ENCODE results near the gene KANSL1L. TPM values are rescaled to one million over a fixed set of nuclear protein-coding genes. Genes with fewer than 3 reads are reported as not detected.

KANSL1L gene
- polyA plus RNA-seq, 2 donors, result 2.7 to 3.0 TPM

GRCh38 chr2:210099940-210100339 lies 71.3 kb downstream of the KANSL1L start:
- no peaks in the 10 kb centered on the region for H3K27me3 ChIP-seq (ENCODE audit: control insufficient read depth in 1 of 2, insufficient read depth in 2 of 2, low read length in 2 of 2)
- WGBS, 2 donors, result 88 to 90% methylated on average over 6 of the region's 6 CpGs
- H3K4me1 ChIP-seq (ENCODE audit: control insufficient read depth in 2 of 2, insufficient read depth in 2 of 2, low read length in 1 of 2), result no peaks in the 10 kb centered on the region
- H3K36me3 ChIP-seq (ENCODE audit: control insufficient read depth in 2 of 2, insufficient read depth in 2 of 2, low read length in 1 of 2), result no peaks in the 10 kb centered on the region
- no peak overlapping the region for H3K27ac ChIP-seq (ENCODE audit: low read depth in 2 of 2, low read length in 1 of 2)
- H3K4me3 ChIP-seq (ENCODE audit: low read depth in 1 of 2, low read length in 2 of 2), result no peak overlapping the region
- no peaks in the 10 kb centered on the region for H3K9me3 ChIP-seq (ENCODE audit: control insufficient read depth in 2 of 2, insufficient read depth in 1 of 2, low read depth in 1 of 2, low read length in 1 of 2)

GRCh38 chr2:210094787-210095186 lies 76.4 kb downstream of the KANSL1L start:
- Histone ChIP-seq H3K27me3 (ENCODE audit: control insufficient read depth in 1 of 2, insufficient read depth in 2 of 2, low read length in 2 of 2) (no peaks in the 10 kb centered on the region), H3K4me1 (ENCODE audit: control insufficient read depth in 2 of 2, insufficient read depth in 2 of 2, low read length in 1 of 2) (no peaks in the 10 kb centered on the region), H3K4me3 (ENCODE audit: low read depth in 1 of 2, low read length in 2 of 2) (no peak overlapping the region), H3K9me3 (ENCODE audit: control insufficient read depth in 2 of 2, insufficient read depth in 1 of 2, low read depth in 1 of 2, low read length in 1 of 2) (no peaks in the 10 kb centered on the region), H3K27ac (ENCODE audit: low read depth in 2 of 2, low read length in 1 of 2) (no peak overlapping the region), H3K36me3 (ENCODE audit: control insufficient read depth in 2 of 2, insufficient read depth in 2 of 2, low read length in 1 of 2) (no peaks in the 10 kb centered on the region)

GRCh38 chr2:210092791-210093190 lies 78.4 kb downstream of the KANSL1L start:
- H3K36me3 ChIP-seq (ENCODE audit: control insufficient read depth in 2 of 2, insufficient read depth in 2 of 2, low read length in 1 of 2), result no peaks in the 10 kb centered on the region

GRCh38 chr2:210086930-210087329 lies 84.3 kb downstream of the KANSL1L start:
- H3K36me3 ChIP-seq (ENCODE audit: control insufficient read depth in 2 of 2, insufficient read depth in 2 of 2, low read length in 1 of 2), result no peaks in the 10 kb centered on the region
- WGBS, 2 donors, result 38 to 46% methylated on average over 2 of the region's 2 CpGs
- H3K4me1 ChIP-seq (ENCODE audit: control insufficient read depth in 2 of 2, insufficient read depth in 2 of 2, low read length in 1 of 2), result no peaks in the 10 kb centered on the region
- no peaks in the 10 kb centered on the region for H3K9me3 ChIP-seq (ENCODE audit: control insufficient read depth in 2 of 2, insufficient read depth in 1 of 2, low read depth in 1 of 2, low read length in 1 of 2)
- H3K4me3 ChIP-seq (ENCODE audit: low read depth in 1 of 2, low read length in 2 of 2), result no peak overlapping the region
- H3K27ac ChIP-seq (ENCODE audit: low read depth in 2 of 2, low read length in 1 of 2), result no peak overlapping the region
- H3K27me3 ChIP-seq (ENCODE audit: control insufficient read depth in 1 of 2, insufficient read depth in 2 of 2, low read length in 2 of 2), result no peaks in the 10 kb centered on the region

More at GRCh38 chr2:210092791-210093190, 78.4 kb downstream of the KANSL1L start:
- Histone ChIP-seq H3K4me1 (ENCODE audit: control insufficient read depth in 2 of 2, insufficient read depth in 2 of 2, low read length in 1 of 2) (no peaks in the 10 kb centered on the region), H3K27me3 (ENCODE audit: control insufficient read depth in 1 of 2, insufficient read depth in 2 of 2, low read length in 2 of 2) (no peaks in the 10 kb centered on the region), H3K4me3 (ENCODE audit: low read depth in 1 of 2, low read length in 2 of 2) (no peak overlapping the region), H3K27ac (ENCODE audit: low read depth in 2 of 2, low read length in 1 of 2) (no peak overlapping the region), H3K9me3 (ENCODE audit: control insufficient read depth in 2 of 2, insufficient read depth in 1 of 2, low read depth in 1 of 2, low read length in 1 of 2) (no peaks in the 10 kb centered on the region)

GRCh38 chr2:210086292-210086691 lies 84.9 kb downstream of the KANSL1L start:
- 37 to 51% methylated on average over 1 of the region's 1 CpG for WGBS, 2 donors
- H3K9me3 ChIP-seq (ENCODE audit: control insufficient read depth in 2 of 2, insufficient read depth in 1 of 2, low read depth in 1 of 2, low read length in 1 of 2), result no peaks in the 10 kb centered on the region

GRCh38 chr2:210072922-210073509 lies 98.2 kb downstream of the KANSL1L start:
- H3K4me1 ChIP-seq (ENCODE audit: control insufficient read depth in 2 of 2, insufficient read depth in 2 of 2, low read length in 1 of 2), result no peaks in the 10 kb centered on the region
- WGBS, 2 donors, result 28 to 38% methylated on average over 2 of the region's 2 CpGs
- no peaks in the 10 kb centered on the region for H3K27me3 ChIP-seq (ENCODE audit: control insufficient read depth in 1 of 2, insufficient read depth in 2 of 2, low read length in 2 of 2)

More at GRCh38 chr2:210086292-210086691, 84.9 kb downstream of the KANSL1L start:
- Histone ChIP-seq H3K27ac (ENCODE audit: low read depth in 2 of 2, low read length in 1 of 2) (no peak overlapping the region), H3K4me3 (ENCODE audit: low read depth in 1 of 2, low read length in 2 of 2) (no peak overlapping the region), H3K36me3 (ENCODE audit: control insufficient read depth in 2 of 2, insufficient read depth in 2 of 2, low read length in 1 of 2) (no peaks in the 10 kb centered on the region), H3K4me1 (ENCODE audit: control insufficient read depth in 2 of 2, insufficient read depth in 2 of 2, low read length in 1 of 2) (no peaks in the 10 kb centered on the region), H3K27me3 (ENCODE audit: control insufficient read depth in 1 of 2, insufficient read depth in 2 of 2, low read length in 2 of 2) (no peaks in the 10 kb centered on the region)

GRCh38 chr2:210072493-210072892 lies 98.7 kb downstream of the KANSL1L start:
- no peaks in the 10 kb centered on the region for H3K36me3 ChIP-seq (ENCODE audit: control insufficient read depth in 2 of 2, insufficient read depth in 2 of 2, low read length in 1 of 2)
- no peaks in the 10 kb centered on the region for H3K4me1 ChIP-seq (ENCODE audit: control insufficient read depth in 2 of 2, insufficient read depth in 2 of 2, low read length in 1 of 2)
- H3K9me3 ChIP-seq (ENCODE audit: control insufficient read depth in 2 of 2, insufficient read depth in 1 of 2, low read depth in 1 of 2, low read length in 1 of 2), result no peaks in the 10 kb centered on the region
- 85 to 93% methylated on average over 5 of the region's 5 CpGs for WGBS, 2 donors
- no peaks in the 10 kb centered on the region for H3K27me3 ChIP-seq (ENCODE audit: control insufficient read depth in 1 of 2, insufficient read depth in 2 of 2, low read length in 2 of 2)
- H3K27ac ChIP-seq (ENCODE audit: low read depth in 2 of 2, low read length in 1 of 2), result no peak overlapping the region
- no peak overlapping the region for H3K4me3 ChIP-seq (ENCODE audit: low read depth in 1 of 2, low read length in 2 of 2)

More at GRCh38 chr2:210072922-210073509, 98.2 kb downstream of the KANSL1L start:
- Histone ChIP-seq H3K9me3 (ENCODE audit: control insufficient read depth in 2 of 2, insufficient read depth in 1 of 2, low read depth in 1 of 2, low read length in 1 of 2) (no peaks in the 10 kb centered on the region), H3K27ac (ENCODE audit: low read depth in 2 of 2, low read length in 1 of 2) (no peak overlapping the region), H3K36me3 (ENCODE audit: control insufficient read depth in 2 of 2, insufficient read depth in 2 of 2, low read length in 1 of 2) (no peaks in the 10 kb centered on the region), H3K4me3 (ENCODE audit: low read depth in 1 of 2, low read length in 2 of 2) (no peak overlapping the region)

- H3K4me3 ChIP-seq (ENCODE audit: low read depth in 1 of 2, low read length in 2 of 2), result no peak overlapping the region
- H3K9me3 ChIP-seq (ENCODE audit: control insufficient read depth in 2 of 2, insufficient read depth in 1 of 2, low read depth in 1 of 2, low read length in 1 of 2), result no peaks in the 10 kb centered on the region
- H3K27me3 ChIP-seq (ENCODE audit: control insufficient read depth in 1 of 2, insufficient read depth in 2 of 2, low read length in 2 of 2), result no peaks in the 10 kb centered on the region
- 95 to 100% methylated on average over 2 of the region's 2 CpGs for WGBS, 2 donors
- H3K27ac ChIP-seq (ENCODE audit: low read depth in 2 of 2, low read length in 1 of 2), result no peak overlapping the region
- H3K4me1 ChIP-seq (ENCODE audit: control insufficient read depth in 2 of 2, insufficient read depth in 2 of 2, low read length in 1 of 2), result no peaks in the 10 kb centered on the region
- H3K36me3 ChIP-seq (ENCODE audit: control insufficient read depth in 2 of 2, insufficient read depth in 2 of 2, low read length in 1 of 2), result peaks cover 0 to 2% of the 10 kb centered on the region in 2 donors
Observed at GRCh38 chr2:210063306-210063705, 107.9 kb downstream of the KANSL1L start.

- Histone ChIP-seq H3K4me3 (ENCODE audit: low read depth in 1 of 2, low read length in 2 of 2) (no peak overlapping the region), H3K27me3 (ENCODE audit: control insufficient read depth in 1 of 2, insufficient read depth in 2 of 2, low read length in 2 of 2) (no peaks in the 10 kb centered on the region), H3K9me3 (ENCODE audit: control insufficient read depth in 2 of 2, insufficient read depth in 1 of 2, low read depth in 1 of 2, low read length in 1 of 2) (no peaks in the 10 kb centered on the region), H3K27ac (ENCODE audit: low read depth in 2 of 2, low read length in 1 of 2) (no peak overlapping the region), H3K4me1 (ENCODE audit: control insufficient read depth in 2 of 2, insufficient read depth in 2 of 2, low read length in 1 of 2) (no peaks in the 10 kb centered on the region), H3K36me3 (ENCODE audit: control insufficient read depth in 2 of 2, insufficient read depth in 2 of 2, low read length in 1 of 2) (peaks cover 0 to 3% of the 10 kb centered on the region in 2 donors)
- WGBS, 2 donors, result 98 to 99% methylated on average over 3 of the region's 3 CpGs
Observed at GRCh38 chr2:210055825-210056224, 115.4 kb downstream of the KANSL1L start.

- Histone ChIP-seq H3K4me3 (ENCODE audit: low read depth in 1 of 2, low read length in 2 of 2) (no peak overlapping the region), H3K36me3 (ENCODE audit: control insufficient read depth in 2 of 2, insufficient read depth in 2 of 2, low read length in 1 of 2) (peaks cover 0 to 5% of the 10 kb centered on the region in 2 donors), H3K27ac (ENCODE audit: low read depth in 2 of 2, low read length in 1 of 2) (no peak overlapping the region), H3K27me3 (ENCODE audit: control insufficient read depth in 1 of 2, insufficient read depth in 2 of 2, low read length in 2 of 2) (no peaks in the 10 kb centered on the region), H3K9me3 (ENCODE audit: control insufficient read depth in 2 of 2, insufficient read depth in 1 of 2, low read depth in 1 of 2, low read length in 1 of 2) (no peaks in the 10 kb centered on the region), H3K4me1 (ENCODE audit: control insufficient read depth in 2 of 2, insufficient read depth in 2 of 2, low read length in 1 of 2) (no peaks in the 10 kb centered on the region)
- 96 to 97% methylated on average over 1 of the region's 1 CpG for WGBS, 2 donors
Observed at GRCh38 chr2:210054696-210055095, 116.5 kb downstream of the KANSL1L start.

Data from esophagus (tissue), 2 donors.